DMS79 (cell line): Measurements from ENCODE around the gene TXK.

ENCODE experiments used
- DNase-seq: peaks from one replicate; lab custom pipeline; 2025; lab: John Stamatoyannopoulos, UW

The TXK gene

GRCh38 chr4:48021100-48021499 lies 113.0 kb downstream of the TXK start:
- no peak for DNase-seq

GRCh38 chr4:48018112-48018511 lies 115.9 kb downstream of the TXK start:
- DNase-seq: no peak

GRCh38 chr4:48017108-48017571 lies 116.9 kb downstream of the TXK start:
- DNase-seq: peak; percentile 0
